KMS-11 (cell line): ENCODE data around the gene POLR1B.
"Not testable (repeated sequence)": the region's sequence is repeated elsewhere in the genome, so short reads cannot be mapped to it uniquely, and the experiment has no call there.

Experiments used
- H2AFZ ChIP-seq: fragments of 200-600 bp; sonication (generic); 2 replicates; pipeline ENCODE4 v1.6.1; 2016; ENCODE audit warnings: antibody characterized with exemption, mixed run types, low read depth
- H3K27ac ChIP-seq: fragments of 200-600 bp; sonication (generic); 2 replicates; pipeline ENCODE4 v1.6.1; 2016; ENCODE audit warnings: mild to moderate bottlenecking, mixed run types
- H3K27me3 ChIP-seq: fragments of 200-600 bp; sonication (generic); 2 replicates; pipeline ENCODE4 v1.6.1; 2017; ENCODE audit warnings: mild to moderate bottlenecking, low read depth, mixed run types, moderate library complexity; ENCODE audit not compliant: insufficient read depth
- H3K36me3 ChIP-seq: fragments of 200-600 bp; sonication (generic); 2 replicates; pipeline ENCODE4 v1.6.1; 2017; ENCODE audit warnings: mild to moderate bottlenecking, mixed run types; ENCODE audit not compliant: insufficient read depth
- H3K4me1 ChIP-seq: fragments of 200-600 bp; sonication (generic); 2 replicates; pipeline ENCODE4 v1.6.1; 2016; ENCODE audit warnings: mild to moderate bottlenecking, low read depth, mixed run types; ENCODE audit not compliant: poor library complexity, severe bottlenecking
- H3K4me2 ChIP-seq: fragments of 200-600 bp; sonication (generic); 2 replicates; pipeline ENCODE4 v1.7.0; 2016; ENCODE audit warnings: mild to moderate bottlenecking, mixed run types
- H3K4me3 ChIP-seq: fragments of 200-600 bp; sonication (generic); IDR thresholded peaks from 2 replicates; pipeline ENCODE4 v1.6.1; 2017; ENCODE audit warnings: low read depth, low read length, mixed read lengths; ENCODE audit not compliant: insufficient read depth
- H3K79me2 ChIP-seq: fragments of 200-600 bp; sonication (generic); 2 replicates; pipeline ENCODE4 v1.6.1; 2016; ENCODE audit warnings: low read depth, mixed run types; ENCODE audit not compliant: insufficient read depth
- H3K9ac ChIP-seq: fragments of 200-600 bp; sonication (generic); 2 replicates; pipeline ENCODE4 v1.6.1; 2016; ENCODE audit warnings: mild to moderate bottlenecking, mixed run types
- H4K20me1 ChIP-seq: fragments of 200-600 bp; sonication (generic); 2 replicates; pipeline ENCODE4 v1.6.1; 2016; ENCODE audit warnings: mild to moderate bottlenecking, mixed run types; ENCODE audit not compliant: insufficient read depth
- CTCF ChIP-seq: fragments of 200-600 bp; sonication (generic); conservative IDR thresholded peaks from 2 replicates; pipeline ENCODE4 v1.6.1; 2017; ENCODE audit warnings: low read depth, mild to moderate bottlenecking, antibody characterized with exemption, low read length, moderate library complexity, mixed read lengths

Gene POLR1B

GRCh38 chr2:112534826-112535225, 7.4 kb upstream of the POLR1B start:
- no peak for TF ChIP-seq CTCF
- H3K4me3 ChIP-seq: no peak overlapping the region
- no peaks in the 10 kb centered on the region for H3K27me3 ChIP-seq
- no peak overlapping the region for H2AFZ ChIP-seq
- no peaks in the 10 kb centered on the region for H3K36me3 ChIP-seq
- no peaks in the 10 kb centered on the region for H3K4me1 ChIP-seq
- H3K27ac ChIP-seq: no peak overlapping the region
- no peaks in the 10 kb centered on the region for H4K20me1 ChIP-seq
- no peaks in the 10 kb centered on the region for H3K79me2 ChIP-seq
- no peak overlapping the region for H3K4me2 ChIP-seq
- H3K9ac ChIP-seq: no peak overlapping the region

GRCh38 chr2:112536665-112537064, 5.6 kb upstream of the POLR1B start:
- H3K9ac ChIP-seq, H3K4me1 ChIP-seq, H3K4me3 ChIP-seq, H3K4me2 ChIP-seq, H3K36me3 ChIP-seq, H2AFZ ChIP-seq, H3K27me3 ChIP-seq, H3K27ac ChIP-seq, H3K79me2 ChIP-seq, H4K20me1 ChIP-seq: not testable (repeated sequence)

- Histone ChIP-seq H2AFZ (no peak overlapping the region), H4K20me1 (no peaks in the 10 kb centered on the region), H3K4me3 (no peak overlapping the region), H3K9ac (no peak overlapping the region), H3K79me2 (peaks cover 19% of the 10 kb centered on the region), H3K27me3 (no peaks in the 10 kb centered on the region), H3K36me3 (no peaks in the 10 kb centered on the region), H3K4me1 (peaks cover 8% of the 10 kb centered on the region), H3K4me2 (no peak overlapping the region), H3K27ac (no peak overlapping the region)
- no peak for TF ChIP-seq CTCF
These were observed 3.0 kb upstream of the POLR1B start for GRCh38 chr2:112539306-112539705.

- TF ChIP-seq CTCF: no peak
- no peaks in the 10 kb centered on the region for H3K36me3 ChIP-seq
- H3K27ac ChIP-seq: peak overlapping the region; percentile 72; the same call in 1 of the 2 replicates
- H3K9ac ChIP-seq: no peak overlapping the region; the same call in 1 of the 2 replicates
- H3K4me3 ChIP-seq: no peak overlapping the region
- peak overlapping the region; percentile 42 for H3K4me2 ChIP-seq
- H4K20me1 ChIP-seq: 0 out of 2 replicates have a peak, but pooled peaks cover 6% of the 10 kb centered on the region
- H3K27me3 ChIP-seq: no peaks in the 10 kb centered on the region
- peaks cover 19% of the 10 kb centered on the region for H3K4me1 ChIP-seq
- H3K79me2 ChIP-seq: peaks cover 33% of the 10 kb centered on the region
- peak overlapping the region; percentile 69 for H2AFZ ChIP-seq
These were observed 1.4 kb upstream of the POLR1B start for GRCh38 chr2:112540906-112541305.

- peak overlapping the region; percentile 72 for H3K27ac ChIP-seq
- no peaks in the 10 kb centered on the region for H3K27me3 ChIP-seq
- peaks cover 37% of the 10 kb centered on the region for H3K79me2 ChIP-seq
- H2AFZ ChIP-seq: peak overlapping the region; percentile 69
- no peak overlapping the region for H3K4me3 ChIP-seq
- peak overlapping the region; percentile 84 for H3K9ac ChIP-seq
- TF ChIP-seq CTCF: no peak
- H3K4me1 ChIP-seq: peaks cover 19% of the 10 kb centered on the region
- H4K20me1 ChIP-seq: 0 out of 2 replicates have a peak, but pooled peaks cover 6% of the 10 kb centered on the region
- H3K4me2 ChIP-seq: peak overlapping the region; percentile 42
- no peaks in the 10 kb centered on the region for H3K36me3 ChIP-seq
These were observed 746 bp upstream of the POLR1B start for GRCh38 chr2:112541315-112542122.
